Upper lobe of left lung (tissue), 4 donors: ENCODE results near the gene PPEF2.

Experiments used
- POLR2A ChIP-seq, 4 donors: fragments of 450-650 bp; IDR thresholded peaks; one replicate each; pipeline ENCODE4 v1.5.1; 2016 to 2017; ENCODE audit warnings: antibody characterized with exemption in 4 of 4, mild to moderate bottlenecking in 2 of 4
- TF ChIP-seq, protein P1 (sequence below), 6 experiments: fragments of 450-650 bp in 4 of 6; fragments of 200-600 bp in 2 of 6; sonication (generic) in 2 of 6; IDR thresholded peaks; one replicate each; pipeline ENCODE4 v1.5.1; 2016 to 2019; ENCODE audit warnings: antibody characterized with exemption in 6 of 6

- TF ChIP-seq POLR2A (IDR thresholded peaks at IDR 0.05): no peak
- TF ChIP-seq, protein P1, sequence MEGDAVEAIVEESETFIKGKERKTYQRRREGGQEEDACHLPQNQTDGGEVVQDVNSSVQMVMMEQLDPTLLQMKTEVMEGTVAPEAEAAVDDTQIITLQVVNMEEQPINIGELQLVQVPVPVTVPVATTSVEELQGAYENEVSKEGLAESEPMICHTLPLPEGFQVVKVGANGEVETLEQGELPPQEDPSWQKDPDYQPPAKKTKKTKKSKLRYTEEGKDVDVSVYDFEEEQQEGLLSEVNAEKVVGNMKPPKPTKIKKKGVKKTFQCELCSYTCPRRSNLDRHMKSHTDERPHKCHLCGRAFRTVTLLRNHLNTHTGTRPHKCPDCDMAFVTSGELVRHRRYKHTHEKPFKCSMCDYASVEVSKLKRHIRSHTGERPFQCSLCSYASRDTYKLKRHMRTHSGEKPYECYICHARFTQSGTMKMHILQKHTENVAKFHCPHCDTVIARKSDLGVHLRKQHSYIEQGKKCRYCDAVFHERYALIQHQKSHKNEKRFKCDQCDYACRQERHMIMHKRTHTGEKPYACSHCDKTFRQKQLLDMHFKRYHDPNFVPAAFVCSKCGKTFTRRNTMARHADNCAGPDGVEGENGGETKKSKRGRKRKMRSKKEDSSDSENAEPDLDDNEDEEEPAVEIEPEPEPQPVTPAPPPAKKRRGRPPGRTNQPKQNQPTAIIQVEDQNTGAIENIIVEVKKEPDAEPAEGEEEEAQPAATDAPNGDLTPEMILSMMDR (IDR thresholded peaks at IDR 0.05): no peak
Measured at GRCh38 chr4:75841641-75842520, 60.4 kb downstream of the PPEF2 start.
